Suprapubic skin (tissue), 3 donors: Measurements from ENCODE around the gene STX5.
"Not testable (repeated sequence)": the region's sequence is repeated elsewhere in the genome, so short reads cannot be mapped to it uniquely, and the experiment has no call there.

ENCODE experiments used
- CTCF ChIP-seq, 2 donors: fragments of 200-600 bp in 1 of 2; fragments of 450-650 bp in 1 of 2; sonication (generic) in 1 of 2; IDR thresholded peaks; one replicate each; pipeline ENCODE4 v1.5.1; 2016 to 2019; ENCODE audit warnings: antibody characterized with exemption in 2 of 2, mild to moderate bottlenecking in 1 of 2, moderate library complexity in 1 of 2
- EP300 ChIP-seq: sonication (generic); formaldehyde crosslinking; IDR thresholded peaks from one replicate; pipeline ENCODE4 v1.6.1; 2017; ENCODE audit warnings: antibody characterized with exemption

- not testable (repeated sequence) for TF ChIP-seq CTCF (IDR thresholded peaks at IDR 0.05); EP300
Observed at GRCh38 chr11:62861564-62862192, 29.8 kb upstream of the STX5 start.
